Naive thymus-derived CD4-positive, alpha-beta T cell (primary cell): ENCODE data around the gene CACNA1A. TPM values are rescaled to one million over a fixed set of nuclear protein-coding genes. Genes with fewer than 3 reads are reported as not detected.

Source experiments
- ATAC-seq: fragments of 150-1000 bp; cut with Tn5 transposase; 2 replicates; pipeline ENCODE4 v1.10.0; 2021; ENCODE audit warnings: mild to moderate bottlenecking, moderate library complexity
- CTCF ChIA-PET: fragments of 350-600 bp; sonication (Branson Sonifier 250); formaldehyde crosslinking; loops from one replicate; lab custom pipeline; 2021; ENCODE audit warnings: antibody characterized with exemption; lab: Charles Lee
- POLR2A ChIA-PET: fragments of 350-600 bp; sonication (Branson Sonifier 250); formaldehyde crosslinking; loops from one replicate; lab custom pipeline; 2021; ENCODE audit warnings: antibody characterized with exemption, inconsistent platforms; lab: Charles Lee
- DNase-seq, 9 donors: peaks; one replicate each; pipeline versions ENCODE4 v3.0.0 to v3.0.0-alpha.2; 2020 to 2022; ENCODE audit warnings: mixed read lengths in 1 of 9
- H3K27ac ChIP-seq: one replicate; pipeline ENCODE4 v1.7.0; 2013; ENCODE audit warnings: mild to moderate bottlenecking, low read depth, low read length, moderate library complexity
- H3K27me3 ChIP-seq, 2 donors: one replicate each; pipeline ENCODE4 v1.7.0; 2013; ENCODE audit warnings: low read length in 2 of 2, mild to moderate bottlenecking in 2 of 2, moderate library complexity in 2 of 2; ENCODE audit not compliant: control insufficient read depth in 2 of 2, insufficient read depth in 2 of 2
- H3K36me3 ChIP-seq, 3 experiments: 1 replicate in 2 of 3; 2 replicates in 1 of 3; pipeline ENCODE4 v1.7.0; 2013; ENCODE audit warnings: low read length in 3 of 3, mild to moderate bottlenecking in 3 of 3, moderate library complexity in 1 of 3; ENCODE audit not compliant: insufficient read depth in 3 of 3, control insufficient read depth in 2 of 3
- H3K4me1 ChIP-seq, 2 donors: one replicate each; pipeline ENCODE4 v1.7.0; 2013; ENCODE audit warnings: low read length in 2 of 2, mild to moderate bottlenecking in 2 of 2, moderate library complexity in 1 of 2; ENCODE audit not compliant: control insufficient read depth in 2 of 2, insufficient read depth in 2 of 2
- H3K4me3 ChIP-seq: 2 replicates; pipeline ENCODE4 v1.7.0; 2013; ENCODE audit warnings: mild to moderate bottlenecking, low read length
- H3K9me3 ChIP-seq, 3 experiments: 1 replicate in 2 of 3; 2 replicates in 1 of 3; pipeline ENCODE4 v1.7.0; 2013; ENCODE audit warnings: low read length in 3 of 3; ENCODE audit not compliant: control insufficient read depth in 2 of 3
- H3K27ac Mint-ChIP-seq, 9 donors: one replicate each; pipeline ENCODE4 v1.8.0; 2020 to 2022; ENCODE audit warnings: mixed read lengths in 9 of 9, mild to moderate bottlenecking in 8 of 9, moderate library complexity in 5 of 9, inconsistent platforms in 2 of 9
- H3K27me3 Mint-ChIP-seq, 5 donors: one replicate each; pipeline ENCODE4 v1.8.0; 2021 to 2022; ENCODE audit warnings: mixed read lengths in 5 of 5, mild to moderate bottlenecking in 1 of 5
- H3K36me3 Mint-ChIP-seq, 5 donors: one replicate each; pipeline ENCODE4 v1.8.0; 2020 to 2022; ENCODE audit warnings: mixed read lengths in 5 of 5, mild to moderate bottlenecking in 3 of 5, inconsistent platforms in 1 of 5
- H3K4me1 Mint-ChIP-seq, 7 donors: one replicate each; pipeline ENCODE4 v1.8.0; 2020 to 2022; ENCODE audit warnings: mixed read lengths in 7 of 7, mild to moderate bottlenecking in 3 of 7, inconsistent platforms in 1 of 7
- H3K4me3 Mint-ChIP-seq, 10 donors: one replicate each; pipeline ENCODE4 v1.8.0; 2020 to 2022; ENCODE audit warnings: mild to moderate bottlenecking in 10 of 10, mixed read lengths in 10 of 10, moderate library complexity in 6 of 10, inconsistent platforms in 2 of 10
- H3K9me3 Mint-ChIP-seq, 11 donors: one replicate each; pipeline ENCODE4 v1.8.0; 2020 to 2022; ENCODE audit warnings: mixed read lengths in 11 of 11, mild to moderate bottlenecking in 4 of 11, inconsistent platforms in 1 of 11, moderate library complexity in 1 of 11
- intact Hi-C, 2 donors: fragments of 100-400 bp; cut with micrococcal nuclease; formaldehyde crosslinking; loops; one replicate each; pipeline ENCODE4 v1.15.1; 2023
- polyA plus RNA-seq, 2 donors: library from polyadenylated mRNA; unstranded; fragments of 300-500 nt; fragmentation: Illumina TruSeq; gene quantifications; one replicate each; pipeline ENCODE4 v1.2.3, GENCODE V29; 2021
- total RNA-seq, 6 experiments: library from RNA in 5 of 6; stranded (reverse) in 5 of 6; gene quantifications; 1 replicate in 5 of 6; 2 replicates in 1 of 6; pipeline ENCODE4 v1.2.3 and lab custom pipeline; 2021 to 2026

Gene CACNA1A
- total and polyA plus RNA-seq, 7 experiments from 2014 or later, result 0.05 to 1.1 (median 0.41) TPM

GRCh38 chr19:13252569-13253335 is 253.5 kb downstream of the CACNA1A start:
- ATAC-seq, result no peak
- POLR2A ChIA-PET, result no interaction called here
- Mint-ChIP-seq H3K27ac (no peak overlapping the region), H3K4me3 (no peak overlapping the region), H3K27me3 (peaks cover 4 to 11% (median 8%) of the 10 kb centered on the region in 5 donors), H3K9me3 (peaks cover 0 to 4% (median 0%) of the 10 kb centered on the region in 11 donors), H3K36me3 (peaks cover 0 to 4% (median 0%) of the 10 kb centered on the region in 5 donors), H3K4me1 (peaks cover 0 to 4% (median 3%) of the 10 kb centered on the region in 7 donors)
- intact Hi-C loops, result no loop called here
- H3K27me3 ChIP-seq, result no peaks in the 10 kb centered on the region
- DNase-seq, result no peak
- H3K27ac ChIP-seq, result no peak overlapping the region
- H3K4me3 ChIP-seq, result no peak overlapping the region
- no peaks in the 10 kb centered on the region for H3K9me3 ChIP-seq
- H3K4me1 ChIP-seq, result no peaks in the 10 kb centered on the region
- H3K36me3 ChIP-seq, result no peaks in the 10 kb centered on the region
- CTCF ChIA-PET, result no interaction called here

GRCh38 chr19:13244920-13245319 is 261.4 kb downstream of the CACNA1A start:
- H3K4me1 Mint-ChIP-seq, result peaks cover 12 to 32% (median 18%) of the 10 kb centered on the region in 7 donors
- peaks cover 0 to 3% (median 0%) of the 10 kb centered on the region in 11 donors for H3K9me3 Mint-ChIP-seq
- ChIA-PET POLR2A (no interaction called here), CTCF (no interaction called here)
- H3K36me3 Mint-ChIP-seq, result no peaks in the 10 kb centered on the region
- no peaks in the 10 kb centered on the region for H3K27me3 ChIP-seq
- intact Hi-C loops, result no loop called here
- ATAC-seq (no peak), DNase-seq (no peak)
- peaks cover 0 to 4% (median 0%) of the 10 kb centered on the region in 5 donors for H3K27me3 Mint-ChIP-seq
- no peak overlapping the region for H3K27ac Mint-ChIP-seq
- H3K4me3 Mint-ChIP-seq, result no peak overlapping the region
- no peak overlapping the region for H3K4me3 ChIP-seq
- no peaks in the 10 kb centered on the region for H3K9me3 ChIP-seq
- H3K27ac ChIP-seq, result no peak overlapping the region
- H3K4me1 ChIP-seq, result no peaks in the 10 kb centered on the region
- H3K36me3 ChIP-seq, result no peaks in the 10 kb centered on the region

GRCh38 chr19:13241231-13242104 is 264.8 kb downstream of the CACNA1A start:
- no peaks in the 10 kb centered on the region for H3K36me3 Mint-ChIP-seq
- peak; percentile 27 for ATAC-seq
- Histone ChIP-seq H3K9me3 (no peaks in the 10 kb centered on the region), H3K27me3 (no peaks in the 10 kb centered on the region), H3K27ac (no peak overlapping the region), H3K4me3 (no peak overlapping the region), H3K36me3 (no peaks in the 10 kb centered on the region), H3K4me1 (no peaks in the 10 kb centered on the region)
- peaks cover 10 to 31% (median 18%) of the 10 kb centered on the region in 7 donors for H3K4me1 Mint-ChIP-seq
- H3K9me3 Mint-ChIP-seq, result peaks cover 0 to 3% (median 0%) of the 10 kb centered on the region in 11 donors
- intact Hi-C loops, result no loop called here
- peak in 2 of 9 donors; percentile 4 to 19 for DNase-seq
- ChIA-PET CTCF (interaction anchor here (0.7 kb wide), 1 partner anchor 90 kb away, joined by 3 read pairs; no protein-coding TSS in a partner anchor), POLR2A (no interaction called here)
- H3K27me3 Mint-ChIP-seq, result peaks cover 0 to 4% (median 0%) of the 10 kb centered on the region in 5 donors
- H3K4me3 Mint-ChIP-seq, result peak overlapping the region in 5 of 10 donors; percentile 20 to 63 (median 49)
- H3K27ac Mint-ChIP-seq, result peak overlapping the region in 4 of 9 donors; percentile 9 to 40 (median 22)

- Histone ChIP-seq H3K4me3 (no peak overlapping the region), H3K9me3 (peaks cover 0 to 9% (median 0%) of the 10 kb centered on the region in 3 experiments), H3K36me3 (no peaks in the 10 kb centered on the region), H3K27me3 (no peaks in the 10 kb centered on the region), H3K4me1 (peaks cover 0 to 2% of the 10 kb centered on the region in 2 donors), H3K27ac (no peak overlapping the region)
- Mint-ChIP-seq H3K4me1 (peaks cover 12 to 35% (median 20%) of the 10 kb centered on the region in 7 donors), H3K9me3 (peaks cover 0 to 5% (median 4%) of the 10 kb centered on the region in 11 donors), H3K4me3 (peak overlapping the region in 5 of 10 donors; percentile 15 to 63 (median 49)), H3K27me3 (peaks cover 0 to 4% (median 0%) of the 10 kb centered on the region in 5 donors), H3K36me3 (peaks cover 0 to 6% (median 0%) of the 10 kb centered on the region in 5 donors), H3K27ac (peak overlapping the region in 5 of 9 donors; percentile 9 to 78 (median 17))
- ATAC-seq (no peak), DNase-seq (no peak)
- intact Hi-C loops, result no loop called here
- ChIA-PET CTCF (interaction anchor here (0.7 kb wide), 1 partner anchor 89 kb away, joined by 3 read pairs; no protein-coding TSS in a partner anchor), POLR2A (no interaction called here)
Measured at GRCh38 chr19:13240312-13241022, 265.8 kb downstream of the CACNA1A start.

- peaks cover 0 to 10% (median 5%) of the 10 kb centered on the region in 11 donors for H3K9me3 Mint-ChIP-seq
- H3K27me3 ChIP-seq, result no peaks in the 10 kb centered on the region
- no peaks in the 10 kb centered on the region for H3K36me3 ChIP-seq
- H3K4me3 ChIP-seq, result no peak overlapping the region
- peaks cover 0 to 10% (median 0%) of the 10 kb centered on the region in 3 experiments for H3K9me3 ChIP-seq
- ATAC-seq, result no peak
- H3K4me1 ChIP-seq, result peaks cover 9 to 15% of the 10 kb centered on the region in 2 donors
- no peak overlapping the region for H3K4me3 Mint-ChIP-seq
- no peak for DNase-seq
- intact Hi-C loops, result no loop called here
- ChIA-PET CTCF (no interaction called here), POLR2A (no interaction called here)
- H3K4me1 Mint-ChIP-seq, result peaks cover 24 to 48% (median 33%) of the 10 kb centered on the region in 7 donors
- peaks cover 0 to 7% (median 0%) of the 10 kb centered on the region in 5 donors for H3K36me3 Mint-ChIP-seq
- peak overlapping the region in 2 of 9 donors; percentile 51 to 52 for H3K27ac Mint-ChIP-seq
- H3K27ac ChIP-seq, result no peak overlapping the region
- peaks cover 0 to 4% (median 0%) of the 10 kb centered on the region in 5 donors for H3K27me3 Mint-ChIP-seq
Measured at GRCh38 chr19:13238891-13239534, 267.3 kb downstream of the CACNA1A start.
